ENCODE results near the gene ZNF605. TPM values are rescaled to one million over a fixed set of nuclear protein-coding genes. Genes with fewer than 3 reads are reported as not detected.

Gene ZNF605
- total and polyA plus RNA-seq, 9 of the 15 experiments (the other 6 are each of a cell fraction or from before 2014, with no cell fraction given), result 0.45 to 1.1 (median 0.68) TPM

- TF ChIP-seq ZNF318 (IDR thresholded peaks at IDR 0.05; ENCODE audit: borderline replicate concordance in 1 of 2, low read depth in 1 of 2) (no peak), ERF (CRISPR knock-in tag; IDR thresholded peaks at IDR 0.05) (no peak), ZNF140 (CRISPR knock-in tag; IDR thresholded peaks at IDR 0.05) (no peak), NFRKB (IDR thresholded peaks at IDR 0.05; ENCODE audit: low read depth) (no peak), KLF6 (CRISPR knock-in tag; IDR thresholded peaks at IDR 0.05; ENCODE audit: borderline replicate concordance) (no peak), ILK (tag; IDR thresholded peaks at IDR 0.05; ENCODE audit: borderline replicate concordance, low read depth) (no peak), GABPB1 (CRISPR knock-in tag; IDR thresholded peaks at IDR 0.05) (no peak), PML (IDR thresholded peaks at IDR 0.05; ENCODE audit: low read length) (no peak), ZNF551 (CRISPR knock-in tag; IDR thresholded peaks at IDR 0.05) (no peak), ZNF785 (CRISPR knock-in tag; IDR thresholded peaks at IDR 0.05) (no peak), ZBTB33 (CRISPR knock-in tag; IDR thresholded peaks at IDR 0.05) (peak; percentile 97), ZNF41 (CRISPR knock-in tag; conservative IDR thresholded peaks at IDR 0.05) (no peak), ZNF165 (CRISPR knock-in tag; IDR thresholded peaks at IDR 0.05; ENCODE audit: borderline replicate concordance) (no peak), CTCF (IDR thresholded peaks at IDR 0.05 in 2 of 3, conservative IDR thresholded peaks at IDR 0.05 in 1 of 3; ENCODE audit: insufficient read depth in 2 of 3, low read depth in 1 of 3, low read length in 3 of 3) (peak; percentile 64 to 72 (median 67))
Observed at GRCh38 chr12:132904718-132905328, 51.3 kb downstream of the ZNF605 start (continued).
